Measurements from ENCODE around the gene ACAD8.
"Not testable (repeated sequence)": the region's sequence is repeated elsewhere in the genome, so short reads cannot be mapped to it uniquely, and the experiment has no call there.

Gene ACAD8

DNA sequence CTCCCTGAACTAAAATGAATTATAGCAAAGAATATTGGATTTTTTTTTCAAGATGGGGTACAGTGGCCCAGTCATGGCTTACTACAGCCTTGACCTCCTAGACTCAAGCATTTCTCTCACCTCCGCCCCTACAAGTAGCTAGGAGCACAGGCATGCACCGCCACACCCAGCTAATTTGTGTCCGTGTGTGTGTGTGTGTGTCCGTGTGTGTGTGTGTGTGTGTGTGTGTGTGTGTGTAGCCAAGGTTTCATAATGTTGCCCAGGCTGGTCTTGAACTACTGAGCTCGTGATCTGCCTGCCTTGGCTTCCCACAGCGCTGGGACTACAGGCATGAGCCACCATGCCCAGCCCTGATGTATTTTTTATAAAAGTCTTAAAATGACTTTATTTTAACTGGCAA lies 12.8 kb upstream of the ACAD8 start:
- DNase-seq: no peak

- no peak for DNase-seq
These were observed 11.0 kb upstream of the ACAD8 start for GRCh38 chr11:134242376-134242775.

- no peak for DNase-seq
These were observed 9.5 kb upstream of the ACAD8 start for GRCh38 chr11:134243913-134244312.

GRCh38 chr11:134244593-134244992 lies 8.8 kb upstream of the ACAD8 start:
- no peak for DNase-seq

- DNase-seq: no peak
These were observed 7.9 kb upstream of the ACAD8 start for GRCh38 chr11:134245434-134245833.

DNA sequence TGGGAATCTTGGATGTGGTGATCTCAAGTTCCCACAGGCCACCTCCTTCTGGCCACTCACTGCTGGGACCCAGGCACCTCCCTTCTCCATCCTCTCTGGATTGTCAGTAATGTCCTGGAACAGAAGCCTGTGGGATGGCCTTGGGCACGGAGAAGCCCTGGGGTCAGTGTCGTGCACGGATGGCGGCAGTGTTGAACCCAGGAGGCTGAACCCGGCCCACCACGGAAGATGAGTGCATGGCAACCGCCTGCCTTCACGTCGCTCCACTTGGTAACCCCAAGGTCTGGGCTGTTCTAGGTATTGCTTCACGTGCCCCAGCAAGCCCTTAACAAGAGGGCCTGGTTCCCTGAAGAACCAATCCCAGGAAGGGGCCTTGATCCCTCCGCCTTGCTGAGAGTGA lies 7.3 kb upstream of the ACAD8 start:
- no peak for DNase-seq

DNA sequence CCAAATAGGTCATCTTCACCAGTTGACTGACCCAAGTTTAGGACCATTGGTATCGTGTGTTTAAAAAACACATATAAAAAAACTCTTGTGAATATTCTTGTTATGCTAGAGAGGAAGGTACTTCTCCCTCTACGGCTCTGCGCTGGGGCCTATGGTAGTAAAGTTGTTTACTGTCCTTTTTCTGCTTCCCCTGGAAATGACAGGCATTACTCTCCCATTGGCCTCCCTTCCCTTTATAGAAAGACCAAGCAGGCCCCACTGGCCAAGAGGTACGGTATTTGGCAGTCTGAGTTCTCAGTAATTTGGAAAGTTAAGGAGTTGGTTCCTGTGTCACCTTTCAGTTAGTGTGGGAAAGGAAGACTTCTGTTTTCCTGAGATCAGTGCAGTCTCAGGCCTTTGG lies 6.7 kb upstream of the ACAD8 start:
- DNase-seq: no peak

DNA sequence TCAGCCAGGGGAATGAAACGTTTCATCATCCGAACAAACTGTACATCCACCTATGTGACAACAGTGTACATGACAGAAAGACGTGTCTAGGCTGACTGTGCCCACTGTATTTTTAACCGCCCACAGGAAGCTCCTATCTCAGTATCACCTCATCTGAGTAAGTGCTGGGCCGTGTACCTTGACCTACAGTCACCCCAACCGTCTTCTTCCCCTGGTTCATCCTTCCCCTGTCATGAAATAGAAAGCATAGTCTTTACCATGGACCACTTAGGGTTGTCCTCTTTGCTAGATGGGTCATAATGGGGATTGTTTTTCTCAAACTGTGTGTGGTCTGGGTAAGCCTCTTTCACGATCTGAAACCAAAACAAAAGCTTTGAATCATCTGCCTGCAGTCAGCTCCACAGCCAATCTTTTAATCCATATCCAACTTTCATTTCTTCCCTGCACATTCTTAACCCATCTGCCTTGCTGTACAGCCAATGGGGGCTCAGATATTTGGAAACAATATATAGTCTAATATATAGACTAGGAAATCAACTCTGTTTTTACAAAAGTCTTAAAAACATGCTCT lies 4.4 kb upstream of the ACAD8 start:
- DNase-seq: no peak

- no peak for DNase-seq
These were observed 3.1 kb upstream of the ACAD8 start for GRCh38 chr11:134250246-134250645.

DNA sequence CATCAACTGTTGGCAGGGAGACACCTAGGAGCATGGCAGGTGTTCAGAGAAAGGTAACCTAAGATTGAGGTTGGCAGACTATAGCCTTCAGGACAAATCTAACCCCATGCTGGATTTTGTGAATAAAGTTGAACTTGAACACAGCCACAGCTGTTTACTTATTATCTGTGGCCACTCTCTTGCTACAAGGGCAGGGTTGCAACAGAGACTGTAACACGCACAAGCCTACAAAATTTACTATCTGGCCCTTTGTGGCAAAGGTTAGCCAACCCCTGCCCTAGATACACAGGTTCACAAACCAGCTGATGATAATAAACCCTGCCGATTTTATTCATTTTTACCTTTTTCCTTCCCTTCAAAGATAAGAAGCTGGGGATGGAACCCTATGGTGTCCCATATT lies 2.7 kb upstream of the ACAD8 start:
- no peak for DNase-seq

DNA sequence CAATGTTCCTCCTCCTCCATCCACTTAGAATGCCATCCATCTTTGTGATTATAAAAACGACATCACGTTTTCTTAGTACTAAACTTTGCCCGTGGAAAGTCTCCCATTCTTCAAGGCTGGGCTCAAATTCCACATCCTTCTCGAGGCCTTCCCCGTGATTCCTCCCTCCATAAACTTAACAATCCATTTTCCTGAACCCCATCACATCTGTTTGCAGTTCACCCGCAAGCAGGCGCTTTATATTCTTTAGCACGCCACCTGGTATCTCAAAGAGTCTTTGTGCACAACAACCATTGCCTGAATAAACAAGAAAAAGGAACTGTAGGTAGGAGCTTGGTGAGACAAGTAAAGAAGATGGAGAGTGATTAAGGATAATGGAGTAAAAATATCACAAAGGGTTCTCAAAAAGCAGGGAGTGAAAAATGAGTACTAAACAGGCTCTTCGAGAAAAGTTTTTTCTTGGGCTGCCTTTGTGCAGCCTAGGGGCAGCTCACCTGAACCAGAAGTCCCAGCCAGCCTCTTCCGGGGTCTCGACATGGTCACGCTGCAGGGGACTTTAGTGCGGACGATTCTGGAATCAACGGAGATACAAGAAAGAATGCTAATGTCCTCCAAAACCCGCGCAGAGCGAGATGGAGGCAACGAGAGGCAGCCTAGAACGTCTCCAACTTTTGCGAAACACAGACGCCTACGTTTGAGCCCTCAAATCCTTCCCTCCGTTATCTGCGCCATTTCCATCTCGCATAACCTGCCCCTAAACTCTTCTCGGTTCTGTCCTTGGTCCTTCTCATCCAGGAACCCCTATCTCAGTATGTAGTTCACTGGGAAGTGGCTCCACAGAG lies 801 bp upstream of the ACAD8 start:
- no peak for DNase-seq

GRCh38 chr11:134254433-134255183 lies 1.2 kb downstream of the ACAD8 start:
- DNase-seq: no peak

GRCh38 chr11:134255184-134255561 lies 1.8 kb downstream of the ACAD8 start:
- not testable (repeated sequence) for DNase-seq

DNA sequence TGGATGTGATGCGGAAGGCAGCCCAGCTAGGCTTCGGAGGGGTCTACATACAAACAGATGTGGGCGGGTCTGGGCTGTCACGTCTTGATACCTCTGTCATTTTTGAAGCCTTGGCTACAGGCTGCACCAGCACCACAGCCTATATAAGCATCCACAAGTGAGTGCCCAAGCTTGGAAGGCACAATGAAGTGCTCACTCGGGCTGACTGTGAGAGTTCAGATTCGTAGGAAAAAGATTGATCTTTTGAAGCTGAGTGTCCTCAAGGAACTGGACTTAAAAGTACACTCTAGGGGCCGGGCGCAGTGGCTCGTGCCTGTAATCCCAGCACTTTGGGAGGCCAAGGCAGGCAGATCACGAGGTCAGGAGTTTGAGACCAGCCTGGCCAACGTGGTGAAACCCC lies 3.7 kb downstream of the ACAD8 start:
- DNase-seq: no peak

- DNase-seq: no peak
These were observed 5.2 kb downstream of the ACAD8 start for GRCh38 chr11:134258577-134258976.

DNA sequence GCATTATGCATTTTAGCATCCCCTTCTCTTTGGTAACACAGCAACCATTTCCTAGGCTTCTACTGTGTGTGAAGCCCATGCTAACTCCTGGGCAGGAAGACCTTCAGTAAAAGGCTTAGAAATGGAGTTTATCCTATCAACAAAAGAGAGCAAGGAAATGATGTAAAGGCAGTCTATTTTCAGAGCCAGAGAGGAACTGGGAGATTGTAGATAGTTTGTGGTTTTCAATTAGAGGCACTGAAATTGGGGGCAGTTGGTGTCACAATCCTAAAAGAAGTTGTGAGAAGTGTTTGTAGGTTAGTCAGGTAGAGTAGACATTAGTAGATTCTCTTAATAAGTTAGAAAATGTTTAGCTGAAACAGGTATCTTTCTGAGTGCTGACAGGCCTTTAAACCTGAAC lies 7.1 kb downstream of the ACAD8 start:
- no peak for DNase-seq

DNA sequence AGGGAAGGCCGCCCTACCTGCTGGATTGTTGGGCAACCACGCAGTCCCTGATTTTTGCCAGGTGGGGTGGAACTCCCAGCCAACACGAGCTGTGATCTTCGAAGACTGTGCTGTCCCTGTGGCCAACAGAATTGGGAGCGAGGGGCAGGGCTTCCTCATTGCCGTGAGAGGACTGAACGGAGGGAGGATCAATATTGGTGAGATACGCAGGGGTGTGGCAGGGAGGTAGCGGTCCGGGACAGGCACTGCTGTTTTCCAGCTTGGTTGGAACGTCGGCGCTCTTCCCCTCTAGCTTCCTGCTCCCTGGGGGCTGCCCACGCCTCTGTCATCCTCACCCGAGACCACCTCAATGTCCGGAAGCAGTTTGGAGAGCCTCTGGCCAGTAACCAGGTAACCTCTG lies 7.6 kb downstream of the ACAD8 start:
- DNase-seq: no peak

- DNase-seq: no peak
These were observed 8.5 kb downstream of the ACAD8 start for GRCh38 chr11:134261626-134262488.

- no peak for DNase-seq
These were observed 11.8 kb downstream of the ACAD8 start for GRCh38 chr11:134264966-134265764.

GRCh38 chr11:134266440-134266839 lies 13.1 kb downstream of the ACAD8 start:
- DNase-seq: no peak

GRCh38 chr11:134266841-134267251 lies 13.5 kb downstream of the ACAD8 start:
- no peak for DNase-seq

- no peak for DNase-seq
These were observed 14.1 kb downstream of the ACAD8 start for GRCh38 chr11:134267461-134267860.

Data from cerebellar nuclear complex (tissue), 1 donor.